ENCODE measurements around the gene COX7A2. TPM values are rescaled to one million over a fixed set of nuclear protein-coding genes. Genes with fewer than 3 reads are reported as not detected.

The COX7A2 gene
- total RNA-seq, 1 donor from 2014 or later: 280 TPM

Other genes with a start within 250 kb of the COX7A2 start
- gene COL12A1, start 37.7 kb downstream of the COX7A2 start, total RNA-seq: 474 TPM
- 63.7 TPM for gene TMEM30A, start 41.0 kb upstream of the COX7A2 start, total RNA-seq
- 19.3 TPM for gene FILIP1, start 250.0 kb upstream of the COX7A2 start, total RNA-seq

Data from skeletal muscle tissue (tissue), 1 donor.